ENCODE data around the gene LGR4. TPM values are rescaled to one million over a fixed set of nuclear protein-coding genes. Genes with fewer than 3 reads are reported as not detected.
"Not testable (repeated sequence)": the region's sequence is repeated elsewhere in the genome, so short reads cannot be mapped to it uniquely, and the experiment has no call there.

LGR4 gene
- total RNA-seq, 2 experiments from 2014 or later, result 0.22 to 0.67 TPM

DNA sequence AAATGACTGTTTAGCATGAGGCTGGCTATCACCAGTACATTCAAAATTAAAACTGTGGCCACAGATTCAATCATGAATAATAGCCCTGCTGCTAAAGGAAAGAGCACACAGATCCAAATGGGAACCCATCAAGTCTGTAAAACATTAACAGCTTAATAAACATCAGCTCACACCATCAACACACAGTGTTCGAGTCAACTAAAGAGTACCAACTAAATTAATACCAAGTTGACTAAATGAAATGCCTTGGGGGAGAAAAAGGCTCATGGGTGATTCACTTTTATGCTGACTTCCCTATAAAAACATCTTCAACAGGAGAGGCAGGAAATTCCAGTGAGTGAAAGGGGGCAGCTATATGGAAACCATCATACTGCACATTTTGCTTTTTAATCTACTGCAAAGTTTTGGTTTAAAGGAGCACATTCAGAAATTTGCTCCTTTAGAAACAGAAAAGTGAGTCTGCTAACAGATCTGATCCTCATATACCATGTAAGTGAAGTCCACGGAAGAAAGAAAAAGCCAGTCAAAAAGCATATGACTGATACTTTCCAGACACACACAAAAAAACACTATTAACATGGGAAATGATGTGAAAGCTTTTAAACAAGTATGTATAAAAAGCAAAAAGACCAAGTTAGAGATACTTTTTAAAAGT, 16.3 kb downstream of the LGR4 start:
- H3K27ac Mint-ChIP-seq, result no peak overlapping the region
- ChIA-PET CTCF (no interaction called here), POLR2A (no interaction called here)
- no peak overlapping the region for H3K4me3 Mint-ChIP-seq
- H3K4me1 Mint-ChIP-seq (ENCODE audit: low read depth), result no peaks in the 10 kb centered on the region
- no peaks in the 10 kb centered on the region for H3K27me3 Mint-ChIP-seq
- no peak for DNase-seq
- no peaks in the 10 kb centered on the region for H3K9me3 Mint-ChIP-seq
- H3K36me3 Mint-ChIP-seq, result no peaks in the 10 kb centered on the region
- intact Hi-C loops (cut with micrococcal nuclease), result no loop called here

DNA sequence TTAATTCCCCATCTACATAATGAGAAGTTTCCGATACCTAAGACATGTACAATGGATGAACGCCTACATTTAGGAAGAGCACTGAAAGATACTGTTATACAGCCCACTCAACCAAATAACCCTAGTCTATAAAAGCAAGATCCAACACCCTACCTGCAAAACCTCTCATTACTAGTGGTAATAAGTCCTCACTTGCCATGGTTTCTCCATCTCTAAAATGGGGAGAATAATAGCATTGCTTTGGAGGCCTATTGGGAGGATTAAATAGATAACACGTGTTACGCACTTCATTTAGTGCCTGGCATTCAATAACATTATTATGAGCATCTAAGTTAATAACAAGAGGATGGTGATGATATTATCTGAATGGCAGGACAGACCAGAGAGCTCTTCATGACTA, 16.9 kb downstream of the LGR4 start:
- H3K27ac Mint-ChIP-seq, result no peak overlapping the region
- no peaks in the 10 kb centered on the region for H3K36me3 Mint-ChIP-seq
- H3K9me3 Mint-ChIP-seq, result no peaks in the 10 kb centered on the region
- no peaks in the 10 kb centered on the region for H3K27me3 Mint-ChIP-seq
- CTCF ChIA-PET, result no interaction called here
- intact Hi-C loops (cut with micrococcal nuclease), result no loop called here
- no peaks in the 10 kb centered on the region for H3K4me1 Mint-ChIP-seq (ENCODE audit: low read depth)
- POLR2A ChIA-PET, result no interaction called here
- no peak for DNase-seq
- H3K4me3 Mint-ChIP-seq, result no peak overlapping the region

DNA sequence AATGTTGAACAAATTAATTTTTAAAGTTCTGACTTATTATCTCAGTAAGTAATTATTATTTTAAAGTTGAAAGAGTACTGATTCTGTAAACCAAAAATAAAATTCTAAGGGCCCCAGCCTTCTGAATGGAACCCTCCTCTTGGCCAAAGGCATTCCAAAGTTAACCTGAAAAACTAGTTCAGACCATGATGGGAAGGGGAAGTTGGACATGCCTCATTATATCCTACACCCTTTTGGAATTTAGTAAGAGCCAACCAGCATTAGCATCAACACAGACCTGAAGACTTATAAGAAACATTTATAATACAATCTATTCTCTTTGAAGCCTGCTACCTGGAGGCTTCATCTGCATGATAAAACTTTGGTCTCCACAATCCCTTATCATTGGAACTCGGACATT, 18.9 kb downstream of the LGR4 start:
- intact Hi-C loops (cut with micrococcal nuclease), result no loop called here

GRCh38 chr11:27452147-27452546, 20.4 kb downstream of the LGR4 start:
- Mint-ChIP-seq H3K36me3 (no peaks in the 10 kb centered on the region), H3K27ac (no peak overlapping the region), H3K9me3 (no peaks in the 10 kb centered on the region), H3K4me1 (ENCODE audit: low read depth) (no peaks in the 10 kb centered on the region), H3K4me3 (no peak overlapping the region), H3K27me3 (no peaks in the 10 kb centered on the region)
- POLR2A ChIA-PET, result no interaction called here
- DNase-seq, result no peak
- CTCF ChIA-PET, result no interaction called here
- intact Hi-C loops (cut with micrococcal nuclease), result no loop called here

More for the DNA sequence above, 18.9 kb downstream of the LGR4 start:
- POLR2A ChIA-PET, result no interaction called here
- CTCF ChIA-PET, result no interaction called here
- H3K27me3 Mint-ChIP-seq, result no peaks in the 10 kb centered on the region
- no peaks in the 10 kb centered on the region for H3K9me3 Mint-ChIP-seq
- no peaks in the 10 kb centered on the region for H3K36me3 Mint-ChIP-seq
- H3K4me3 Mint-ChIP-seq, result no peak overlapping the region
- no peaks in the 10 kb centered on the region for H3K4me1 Mint-ChIP-seq (ENCODE audit: low read depth)
- no peak for DNase-seq
- H3K27ac Mint-ChIP-seq, result no peak overlapping the region

DNA sequence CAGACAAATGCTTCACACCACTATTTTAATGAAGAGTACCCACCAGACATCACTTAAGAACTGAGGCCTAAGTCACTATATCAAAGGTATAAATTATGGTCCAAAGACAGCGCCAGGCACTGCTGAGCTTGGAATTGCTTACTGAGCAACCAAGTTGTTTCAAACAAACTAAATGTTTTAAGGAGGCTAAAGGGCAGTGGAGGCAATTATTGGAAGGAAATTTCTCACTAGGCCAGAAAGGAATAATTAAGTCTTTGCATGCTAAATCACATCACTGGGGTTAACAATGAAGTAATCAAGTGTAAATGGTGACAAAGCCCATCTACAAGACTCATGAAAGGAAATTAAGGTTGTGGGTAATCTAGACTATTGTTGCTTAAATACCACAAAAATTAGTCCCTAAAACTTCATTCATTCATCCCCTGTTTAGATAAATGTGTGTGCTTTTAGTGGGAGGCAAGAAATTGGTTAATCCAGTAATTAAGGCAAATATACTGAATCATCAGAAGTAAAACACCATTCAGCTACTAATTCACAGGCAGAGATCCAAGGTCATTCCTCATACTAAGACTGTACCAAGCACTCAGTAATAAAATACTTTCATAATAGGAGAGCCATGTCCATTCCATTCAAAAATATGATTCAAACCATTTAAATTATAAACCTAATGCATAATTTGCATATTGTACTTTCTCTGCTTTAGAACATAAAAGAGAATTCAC, 21.2 kb downstream of the LGR4 start:
- no peaks in the 10 kb centered on the region for H3K9me3 Mint-ChIP-seq
- intact Hi-C loops (cut with micrococcal nuclease), result no loop called here
- POLR2A ChIA-PET, result no interaction called here
- H3K27me3 Mint-ChIP-seq, result no peaks in the 10 kb centered on the region
- no peaks in the 10 kb centered on the region for H3K4me1 Mint-ChIP-seq (ENCODE audit: low read depth)
- no peak overlapping the region for H3K4me3 Mint-ChIP-seq
- no peak overlapping the region for H3K27ac Mint-ChIP-seq
- H3K36me3 Mint-ChIP-seq, result no peaks in the 10 kb centered on the region
- CTCF ChIA-PET, result no interaction called here
- DNase-seq, result no peak

GRCh38 chr11:27448184-27448540, 24.4 kb downstream of the LGR4 start:
- H3K27ac Mint-ChIP-seq; POLR2A ChIA-PET; H3K9me3 Mint-ChIP-seq; CTCF ChIA-PET; DNase-seq; intact Hi-C loops (cut with micrococcal nuclease); H3K36me3 Mint-ChIP-seq; H3K4me1 Mint-ChIP-seq (ENCODE audit: low read depth); H3K4me3 Mint-ChIP-seq; H3K27me3 Mint-ChIP-seq: not testable (repeated sequence)

- POLR2A ChIA-PET, result no interaction called here
- Mint-ChIP-seq H3K36me3 (no peaks in the 10 kb centered on the region), H3K9me3 (no peaks in the 10 kb centered on the region), H3K4me3 (no peak overlapping the region), H3K4me1 (ENCODE audit: low read depth) (no peaks in the 10 kb centered on the region), H3K27ac (no peak overlapping the region), H3K27me3 (no peaks in the 10 kb centered on the region)
- CTCF ChIA-PET, result no interaction called here
- intact Hi-C loops (cut with micrococcal nuclease), result no loop called here
- no peak for DNase-seq
Measured at GRCh38 chr11:27447288-27448183, 25.1 kb downstream of the LGR4 start.

DNA sequence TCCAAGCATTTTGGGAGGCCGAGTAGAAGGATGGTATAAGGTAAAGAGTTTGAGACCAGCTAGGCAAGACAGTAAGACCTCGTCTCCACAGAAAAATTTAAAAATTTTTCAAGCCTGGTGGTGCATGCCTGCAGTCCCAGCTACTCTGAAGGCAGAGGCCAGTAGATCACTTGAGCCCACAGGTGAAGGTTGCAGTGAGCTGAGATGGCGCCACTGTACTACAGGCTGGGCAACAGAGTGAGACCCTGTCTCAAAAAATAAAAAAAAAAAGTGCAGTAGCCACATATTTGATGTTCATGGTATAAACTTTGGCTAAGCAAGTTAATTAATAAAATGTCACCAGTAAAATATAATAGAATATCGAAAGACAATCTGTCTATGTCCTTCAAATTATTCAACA, 27.0 kb downstream of the LGR4 start:
- no peak overlapping the region for H3K4me3 Mint-ChIP-seq
- intact Hi-C loops (cut with micrococcal nuclease), result no loop called here
- H3K36me3 Mint-ChIP-seq, result no peaks in the 10 kb centered on the region
- H3K4me1 Mint-ChIP-seq (ENCODE audit: low read depth), result no peaks in the 10 kb centered on the region
- ChIA-PET POLR2A (no interaction called here), CTCF (interaction anchor here (1.1 kb wide), 1 partner anchor 40 kb away, joined by 3 read pairs; no protein-coding TSS in a partner anchor)
- no peak for DNase-seq
- peaks cover 8% of the 10 kb centered on the region for H3K27me3 Mint-ChIP-seq
- no peak overlapping the region for H3K27ac Mint-ChIP-seq
- H3K9me3 Mint-ChIP-seq, result no peaks in the 10 kb centered on the region

DNA sequence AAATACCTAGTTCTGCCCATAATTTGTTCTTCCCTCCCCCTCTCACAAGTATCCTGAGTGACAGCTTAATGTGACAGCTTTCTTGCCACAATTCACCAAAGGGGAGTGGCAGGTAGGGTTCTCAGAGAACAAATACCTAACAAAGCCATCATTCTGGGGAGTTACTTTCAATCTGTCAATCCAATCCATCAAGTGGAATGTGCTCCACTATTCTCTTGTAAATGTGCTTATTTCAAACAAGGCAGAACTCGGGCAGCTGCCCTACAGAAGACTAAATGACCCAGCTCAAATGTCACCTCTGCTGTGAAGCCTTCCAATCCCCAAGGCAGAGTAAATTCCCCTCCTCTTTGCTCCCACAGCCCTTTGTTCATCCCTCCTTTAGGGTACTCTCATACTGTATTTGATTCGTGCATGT, 27.8 kb downstream of the LGR4 start:
- Mint-ChIP-seq H3K36me3 (no peaks in the 10 kb centered on the region), H3K4me3 (no peak overlapping the region), H3K27ac (no peak overlapping the region), H3K27me3 (peaks cover 8% of the 10 kb centered on the region), H3K4me1 (ENCODE audit: low read depth) (no peaks in the 10 kb centered on the region), H3K9me3 (no peaks in the 10 kb centered on the region)
- DNase-seq, result no peak
- ChIA-PET CTCF (interaction anchor here (0.7 kb wide), 1 partner anchor 53 kb away, joined by 3 read pairs; no protein-coding TSS in a partner anchor), POLR2A (no interaction called here)
- intact Hi-C loops (cut with micrococcal nuclease), result no loop called here

DNA sequence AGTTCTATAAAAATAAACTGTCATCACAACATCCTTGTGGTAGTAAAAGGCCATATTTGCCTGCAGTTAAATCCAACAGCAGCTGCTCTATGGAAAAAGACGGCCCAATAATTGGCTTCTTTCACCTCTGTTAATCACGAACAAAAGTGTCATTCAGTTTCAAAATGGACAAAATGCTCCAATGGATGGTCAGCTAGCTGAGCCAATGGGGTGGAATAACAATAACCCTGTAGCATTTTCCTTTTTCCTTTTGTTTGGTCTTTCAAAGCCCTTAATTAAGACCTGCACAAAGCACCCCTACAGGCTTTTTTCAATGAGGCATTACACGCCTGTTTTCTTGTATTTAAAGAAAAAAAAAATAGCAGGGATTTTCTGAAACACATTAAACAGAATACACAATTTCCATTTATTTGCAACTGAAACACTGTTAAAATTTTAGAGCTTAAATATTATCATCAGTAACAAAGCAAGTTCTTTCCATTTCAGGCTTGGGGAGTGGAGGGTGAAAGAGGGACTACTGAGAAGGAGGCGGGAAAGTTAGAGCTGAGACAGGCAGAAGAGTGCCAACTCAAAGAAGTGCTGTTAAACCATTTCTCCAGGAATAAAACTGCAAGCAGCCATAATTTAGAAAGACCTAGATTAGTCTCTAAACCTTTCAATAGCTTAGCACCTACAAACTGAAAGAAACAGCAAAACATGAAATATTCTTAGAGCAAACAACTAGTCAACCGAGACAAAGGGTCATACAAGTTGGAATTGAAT, 28.7 kb downstream of the LGR4 start:
- ChIA-PET CTCF (interaction anchor here (1.3 kb wide), 1 partner anchor 42 kb away, joined by 5 read pairs; no protein-coding TSS in a partner anchor), POLR2A (interaction anchor here (0.6 kb wide), 1 partner anchor 154 kb away, joined by 5 read pairs; no protein-coding TSS in a partner anchor)
- no peaks in the 10 kb centered on the region for H3K4me1 Mint-ChIP-seq (ENCODE audit: low read depth)
- H3K27ac Mint-ChIP-seq, result no peak overlapping the region
- no peak for DNase-seq
- intact Hi-C loops (cut with micrococcal nuclease), result no loop called here
- H3K27me3 Mint-ChIP-seq, result peaks cover 8% of the 10 kb centered on the region
- no peaks in the 10 kb centered on the region for H3K9me3 Mint-ChIP-seq
- H3K36me3 Mint-ChIP-seq, result no peaks in the 10 kb centered on the region
- H3K4me3 Mint-ChIP-seq, result no peak overlapping the region

- intact Hi-C loops (cut with micrococcal nuclease), result no loop called here
- Mint-ChIP-seq H3K36me3 (no peaks in the 10 kb centered on the region), H3K4me1 (ENCODE audit: low read depth) (no peaks in the 10 kb centered on the region), H3K27ac (no peak overlapping the region), H3K27me3 (peaks cover 8% of the 10 kb centered on the region), H3K4me3 (no peak overlapping the region), H3K9me3 (no peaks in the 10 kb centered on the region)
- ChIA-PET POLR2A (no interaction called here), CTCF (interaction anchor here (1.3 kb wide), 1 partner anchor 43 kb away, joined by 5 read pairs; no protein-coding TSS in a partner anchor)
- DNase-seq, result no peak
Measured at GRCh38 chr11:27443227-27443626, 29.4 kb downstream of the LGR4 start.

GRCh38 chr11:27440090-27440489, 32.5 kb downstream of the LGR4 start:
- Mint-ChIP-seq H3K4me3 (no peak overlapping the region), H3K36me3 (no peaks in the 10 kb centered on the region), H3K27me3 (peaks cover 8% of the 10 kb centered on the region)

More at GRCh38 chr11:27440090-27440489, 32.5 kb downstream of the LGR4 start:
- no peaks in the 10 kb centered on the region for H3K4me1 Mint-ChIP-seq (ENCODE audit: low read depth)
- intact Hi-C loops (cut with micrococcal nuclease), result no loop called here
- ChIA-PET POLR2A (no interaction called here), CTCF (no interaction called here)
- DNase-seq, result no peak
- no peaks in the 10 kb centered on the region for H3K9me3 Mint-ChIP-seq
- H3K27ac Mint-ChIP-seq, result no peak overlapping the region
